Type B pancreatic cell (in vitro differentiated cells): ENCODE data around the gene FBXW9. TPM values are rescaled to one million over a fixed set of nuclear protein-coding genes. Genes with fewer than 3 reads are reported as not detected.
"Not testable (repeated sequence)": the region's sequence is repeated elsewhere in the genome, so short reads cannot be mapped to it uniquely, and the experiment has no call there.

Experiments
- DNase-seq: peaks from one replicate; pipeline ENCODE4 v3.0.0; 2021; ENCODE audit warnings: mixed read lengths; ENCODE audit not compliant: unreplicated experiment; ENCODE audit errors: extremely low spot score
- H3K27ac Mint-ChIP-seq: 2 replicates; pipeline ENCODE4 v1.8.0; 2021; ENCODE audit warnings: mild to moderate bottlenecking, mixed read lengths
- H3K27me3 Mint-ChIP-seq: 2 replicates; pipeline ENCODE4 v1.8.0; 2021; ENCODE audit warnings: mixed read lengths
- H3K36me3 Mint-ChIP-seq: 2 replicates; pipeline ENCODE4 v1.8.0; 2021; ENCODE audit warnings: mixed read lengths
- H3K4me1 Mint-ChIP-seq: one replicate; pipeline ENCODE4 v1.8.0; 2021; ENCODE audit warnings: mixed read lengths; ENCODE audit not compliant: unreplicated experiment
- H3K4me3 Mint-ChIP-seq: 2 replicates; pipeline ENCODE4 v1.8.0; 2021; ENCODE audit warnings: mild to moderate bottlenecking, mixed read lengths
- H3K9me3 Mint-ChIP-seq: 2 replicates; pipeline ENCODE4 v1.8.0; 2021; ENCODE audit warnings: mixed read lengths
- CTCF ChIP-seq: fragments of 200-600 bp; sonication (generic); conservative IDR thresholded peaks from 2 replicates; pipeline ENCODE4 v1.5.0; 2021; ENCODE audit warnings: antibody characterized with exemption, mild to moderate bottlenecking
- total RNA-seq: library from RNA; stranded (reverse); gene quantifications from 2 replicates; pipeline ENCODE4 v1.2.1, GENCODE V29; 2021; ENCODE audit warnings: low replicate concordance

FBXW9 gene
- total RNA-seq, 1 donor from 2014 or later = 17.0 TPM

GRCh38 chr19:12646551-12646950, 49.9 kb downstream of the FBXW9 start:
- Mint-ChIP-seq H3K4me1 (no peaks in the 10 kb centered on the region), H3K4me3 (no peak overlapping the region), H3K27me3 (no peaks in the 10 kb centered on the region), H3K9me3 (no peaks in the 10 kb centered on the region), H3K36me3 (peaks cover 3% of the 10 kb centered on the region), H3K27ac (no peak overlapping the region)
- no peak for DNase-seq
- no peak for TF ChIP-seq CTCF

GRCh38 chr19:12643716-12644115, 52.7 kb downstream of the FBXW9 start:
- H3K27me3 Mint-ChIP-seq, H3K36me3 Mint-ChIP-seq, H3K27ac Mint-ChIP-seq, H3K4me1 Mint-ChIP-seq, DNase-seq, H3K4me3 Mint-ChIP-seq, H3K9me3 Mint-ChIP-seq: not testable (repeated sequence)

- Mint-ChIP-seq H3K4me1 (peaks cover 5% of the 10 kb centered on the region), H3K27me3 (peaks cover 4% of the 10 kb centered on the region), H3K9me3 (no peaks in the 10 kb centered on the region), H3K27ac (no peak overlapping the region), H3K4me3 (no peak overlapping the region), H3K36me3 (no peaks in the 10 kb centered on the region)
- DNase-seq = no peak
- no peak for TF ChIP-seq CTCF
These were observed 53.9 kb downstream of the FBXW9 start for GRCh38 chr19:12642506-12642905.

GRCh38 chr19:12641456-12641855, 55.0 kb downstream of the FBXW9 start:
- Mint-ChIP-seq H3K4me3 (no peak overlapping the region), H3K4me1 (peaks cover 5% of the 10 kb centered on the region), H3K9me3 (no peaks in the 10 kb centered on the region), H3K36me3 (no peaks in the 10 kb centered on the region), H3K27ac (no peak overlapping the region), H3K27me3 (peaks cover 4% of the 10 kb centered on the region)
- no peak for DNase-seq
- no peak for TF ChIP-seq CTCF

GRCh38 chr19:12639901-12640613, 56.4 kb downstream of the FBXW9 start:
- no peak for DNase-seq
- Mint-ChIP-seq H3K4me3 (peak overlapping the region; percentile 81), H3K9me3 (no peaks in the 10 kb centered on the region), H3K27ac (peak overlapping the region; percentile 59), H3K4me1 (peaks cover 5% of the 10 kb centered on the region), H3K36me3 (no peaks in the 10 kb centered on the region), H3K27me3 (peaks cover 4% of the 10 kb centered on the region)
- TF ChIP-seq CTCF = peak; percentile 85

Other genes with a start within 250 kb of the FBXW9 start
- gene ZNF709, start 211.8 kb downstream of the FBXW9 start, total RNA-seq = 3.6 and 5.6 TPM in 2 replicates
- 11.0 and 14.5 TPM in 2 replicates for gene ZNF564, start 145.1 kb downstream of the FBXW9 start, total RNA-seq
- gene ZNF490, start 85.8 kb downstream of the FBXW9 start, total RNA-seq = 11.2 and 11.4 TPM in 2 replicates
- gene ZNF791, start 85.7 kb downstream of the FBXW9 start, total RNA-seq = 21.1 and 27.4 TPM in 2 replicates
- 90.6 and 95.4 TPM in 2 replicates for gene MAN2B1, start 29.9 kb downstream of the FBXW9 start, total RNA-seq
- 9.8 and 14.6 TPM in 2 replicates for gene WDR83, start 29.8 kb downstream of the FBXW9 start, total RNA-seq
- 71.2 and 79.4 TPM in 2 replicates for gene DHPS, start 14.8 kb downstream of the FBXW9 start, total RNA-seq
- gene GNG14, start 8.6 kb downstream of the FBXW9 start, total RNA-seq = 0.85 TPM in 1 of 2 replicates, not detected in the other
- 78.6 and 99.7 TPM in 2 replicates for gene TNPO2, start 27.3 kb upstream of the FBXW9 start, total RNA-seq
- 164 and 173 TPM in 2 replicates for gene TRIR, start 38.1 kb upstream of the FBXW9 start, total RNA-seq
- gene GET3, start 40.9 kb upstream of the FBXW9 start, total RNA-seq = 59.6 and 74.5 TPM in 2 replicates
- 0.14 TPM in 1 of 2 replicates, not detected in the other for gene BEST2, start 55.2 kb upstream of the FBXW9 start, total RNA-seq
- gene HOOK2, start 78.9 kb upstream of the FBXW9 start, total RNA-seq = 50.1 and 55.0 TPM in 2 replicates
- 31.3 and 116 TPM in 2 replicates for gene JUNB, start 94.9 kb upstream of the FBXW9 start, total RNA-seq
- 416 and 497 TPM in 2 replicates for gene PRDX2, start 105.2 kb upstream of the FBXW9 start, total RNA-seq
- 10.1 and 19.4 TPM in 2 replicates for gene THSD8, start 105.4 kb upstream of the FBXW9 start, total RNA-seq
- 13.7 and 37.2 TPM in 2 replicates for gene RNASEH2A, start 110.0 kb upstream of the FBXW9 start, total RNA-seq
- not detected in 2 replicates for gene RTBDN, start 137.9 kb upstream of the FBXW9 start, total RNA-seq
- gene MAST1, start 141.9 kb upstream of the FBXW9 start, total RNA-seq = 1.9 and 3.5 TPM in 2 replicates
- gene DNASE2, start 184.8 kb upstream of the FBXW9 start, total RNA-seq = 17.9 and 24.6 TPM in 2 replicates
- gene KLF1, start 190.6 kb upstream of the FBXW9 start, total RNA-seq = not detected in 2 replicates
- gene GCDH, start 194.5 kb upstream of the FBXW9 start, total RNA-seq = 29.7 and 46.8 TPM in 2 replicates
- 1.8 TPM in 1 of 2 replicates, not detected in the other for gene SYCE2, start 222.7 kb upstream of the FBXW9 start, total RNA-seq
- 67.5 and 68.5 TPM in 2 replicates for gene FARSA, start 237.1 kb upstream of the FBXW9 start, total RNA-seq
- 1,188 and 1,294 TPM in 2 replicates for gene CALR, start 242.0 kb upstream of the FBXW9 start, total RNA-seq
- gene RAD23A, start 249.2 kb upstream of the FBXW9 start, total RNA-seq = 77.1 and 82.3 TPM in 2 replicates